GM12878 (cell line): ENCODE measurements around the gene TXLNB.

Source experiments
- CREM ChIP-seq: IDR thresholded peaks from 2 replicates; pipeline ENCODE4 v1.6.1; 2014; ENCODE audit warnings: antibody characterized with exemption, low read depth
- EZH2 ChIP-seq: IDR thresholded peaks from 2 replicates; pipeline ENCODE4 v1.6.1; 2012; ENCODE audit warnings: low read depth, mild to moderate bottlenecking, control low read depth, inconsistent platforms, low read length, borderline replicate concordance; ENCODE audit not compliant: control insufficient read depth
- NFYA ChIP-seq: IDR thresholded peaks from 2 replicates; pipeline ENCODE4 v1.6.1; 2011; ENCODE audit warnings: low read depth, mild to moderate bottlenecking, low read length, improper control_type of control experiment, borderline replicate concordance
- PML ChIP-seq: IDR thresholded peaks from 2 replicates; pipeline ENCODE4 v1.6.1; 2012; ENCODE audit warnings: low read length, inconsistent platforms
- SIX5 ChIP-seq: IDR thresholded peaks from 2 replicates; pipeline ENCODE4 v1.6.1; 2011; ENCODE audit warnings: mild to moderate bottlenecking, low read depth, low read length, moderate library complexity; ENCODE audit not compliant: severe bottlenecking
- SREBF2 ChIP-seq: IDR thresholded peaks from 2 replicates; pipeline ENCODE4 v1.6.1; 2012; ENCODE audit warnings: mild to moderate bottlenecking, low read length
- ZNF217 ChIP-seq: fragments of 450-650 bp; IDR thresholded peaks from 2 replicates; pipeline ENCODE4 v1.6.1; 2017; ENCODE audit warnings: antibody characterized with exemption, mild to moderate bottlenecking
- ZNF274 ChIP-seq: IDR thresholded peaks from one replicate; pipeline ENCODE4 v1.8.0; 2011; ENCODE audit not compliant: insufficient read length, insufficient read depth
- TF ChIP-seq, protein P1 (sequence below): fragments of 450-650 bp; IDR thresholded peaks from 2 replicates; pipeline ENCODE4 v1.6.1; 2017; ENCODE audit warnings: mild to moderate bottlenecking, low read depth, inconsistent platforms; ENCODE audit not compliant: poor library complexity, severe bottlenecking
- TF ChIP-seq, protein P2 (sequence below), 3 experiments: IDR thresholded peaks in 2 of 3; conservative IDR thresholded peaks in 1 of 3; 2 replicates each; pipeline ENCODE4 v1.5.1; 2011; ENCODE audit warnings: low read depth in 3 of 3, low read length in 3 of 3, mild to moderate bottlenecking in 3 of 3, control low read depth in 2 of 3, moderate library complexity in 2 of 3, inconsistent platforms in 1 of 3, mixed read lengths in 1 of 3; ENCODE audit not compliant: control insufficient read depth in 2 of 3, insufficient read depth in 1 of 3; ENCODE audit errors: extremely low read depth in 1 of 3
- TF ChIP-seq, protein P3 (sequence below): IDR thresholded peaks from 2 replicates; pipeline ENCODE4 v1.6.1; 2012; ENCODE audit warnings: low read depth, low read length, improper control_type of control experiment
- TF ChIP-seq, protein P4 (sequence below): IDR thresholded peaks from 2 replicates; pipeline ENCODE4 v1.6.1; 2011; ENCODE audit warnings: low read depth, mild to moderate bottlenecking, low read length, moderate library complexity, borderline replicate concordance; ENCODE audit errors: extremely low read depth

DNA sequence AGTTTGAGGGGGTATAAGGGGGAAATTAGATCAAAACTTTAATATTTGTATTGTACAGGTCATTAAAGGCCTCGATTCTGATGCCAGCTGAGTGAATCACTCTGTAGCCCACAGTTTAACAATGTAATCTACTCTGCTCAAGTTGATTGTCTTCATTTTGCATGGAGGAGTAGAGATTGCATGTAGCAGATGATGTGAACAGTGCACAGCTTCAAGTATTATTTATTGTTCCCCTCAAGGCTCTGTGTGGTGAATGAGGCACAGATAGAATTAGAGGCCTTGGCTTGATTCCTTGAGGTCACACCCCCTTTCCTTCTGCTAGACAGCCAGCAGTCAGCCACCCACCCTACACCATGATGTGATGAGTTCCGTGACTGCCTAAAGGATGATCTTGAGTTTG, 38.1 kb downstream of the TXLNB start:
- TF ChIP-seq, protein P1, sequence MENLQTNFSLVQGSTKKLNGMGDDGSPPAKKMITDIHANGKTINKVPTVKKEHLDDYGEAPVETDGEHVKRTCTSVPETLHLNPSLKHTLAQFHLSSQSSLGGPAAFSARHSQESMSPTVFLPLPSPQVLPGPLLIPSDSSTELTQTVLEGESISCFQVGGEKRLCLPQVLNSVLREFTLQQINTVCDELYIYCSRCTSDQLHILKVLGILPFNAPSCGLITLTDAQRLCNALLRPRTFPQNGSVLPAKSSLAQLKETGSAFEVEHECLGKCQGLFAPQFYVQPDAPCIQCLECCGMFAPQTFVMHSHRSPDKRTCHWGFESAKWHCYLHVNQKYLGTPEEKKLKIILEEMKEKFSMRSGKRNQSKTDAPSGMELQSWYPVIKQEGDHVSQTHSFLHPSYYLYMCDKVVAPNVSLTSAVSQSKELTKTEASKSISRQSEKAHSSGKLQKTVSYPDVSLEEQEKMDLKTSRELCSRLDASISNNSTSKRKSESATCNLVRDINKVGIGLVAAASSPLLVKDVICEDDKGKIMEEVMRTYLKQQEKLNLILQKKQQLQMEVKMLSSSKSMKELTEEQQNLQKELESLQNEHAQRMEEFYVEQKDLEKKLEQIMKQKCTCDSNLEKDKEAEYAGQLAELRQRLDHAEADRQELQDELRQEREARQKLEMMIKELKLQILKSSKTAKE = no peak
- TF ChIP-seq, protein P2, sequence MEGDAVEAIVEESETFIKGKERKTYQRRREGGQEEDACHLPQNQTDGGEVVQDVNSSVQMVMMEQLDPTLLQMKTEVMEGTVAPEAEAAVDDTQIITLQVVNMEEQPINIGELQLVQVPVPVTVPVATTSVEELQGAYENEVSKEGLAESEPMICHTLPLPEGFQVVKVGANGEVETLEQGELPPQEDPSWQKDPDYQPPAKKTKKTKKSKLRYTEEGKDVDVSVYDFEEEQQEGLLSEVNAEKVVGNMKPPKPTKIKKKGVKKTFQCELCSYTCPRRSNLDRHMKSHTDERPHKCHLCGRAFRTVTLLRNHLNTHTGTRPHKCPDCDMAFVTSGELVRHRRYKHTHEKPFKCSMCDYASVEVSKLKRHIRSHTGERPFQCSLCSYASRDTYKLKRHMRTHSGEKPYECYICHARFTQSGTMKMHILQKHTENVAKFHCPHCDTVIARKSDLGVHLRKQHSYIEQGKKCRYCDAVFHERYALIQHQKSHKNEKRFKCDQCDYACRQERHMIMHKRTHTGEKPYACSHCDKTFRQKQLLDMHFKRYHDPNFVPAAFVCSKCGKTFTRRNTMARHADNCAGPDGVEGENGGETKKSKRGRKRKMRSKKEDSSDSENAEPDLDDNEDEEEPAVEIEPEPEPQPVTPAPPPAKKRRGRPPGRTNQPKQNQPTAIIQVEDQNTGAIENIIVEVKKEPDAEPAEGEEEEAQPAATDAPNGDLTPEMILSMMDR (IDR thresholded peaks at IDR 0.05 in 2 of 3, conservative IDR thresholded peaks at IDR 0.05 in 1 of 3; ENCODE audit: control insufficient read depth in 2 of 3, extremely low read depth in 1 of 3, insufficient read depth in 1 of 3, low read depth in 3 of 3, low read length in 3 of 3) = no peak
- TF ChIP-seq ZNF274 (no peak), PML (no peak), SIX5 (no peak), EZH2 (no peak), SREBF2 (no peak), NFYA (no peak), CREM (no peak), ZNF217 (no peak)
- TF ChIP-seq, protein P3, sequence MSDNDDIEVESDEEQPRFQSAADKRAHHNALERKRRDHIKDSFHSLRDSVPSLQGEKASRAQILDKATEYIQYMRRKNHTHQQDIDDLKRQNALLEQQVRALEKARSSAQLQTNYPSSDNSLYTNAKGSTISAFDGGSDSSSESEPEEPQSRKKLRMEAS = no peak
- TF ChIP-seq, protein P4, sequence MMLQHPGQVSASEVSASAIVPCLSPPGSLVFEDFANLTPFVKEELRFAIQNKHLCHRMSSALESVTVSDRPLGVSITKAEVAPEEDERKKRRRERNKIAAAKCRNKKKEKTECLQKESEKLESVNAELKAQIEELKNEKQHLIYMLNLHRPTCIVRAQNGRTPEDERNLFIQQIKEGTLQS = no peak
